Retinal pigment epithelial cell (primary cell): ENCODE results near the gene MICU1.
"Not testable (repeated sequence)": the region's sequence is repeated elsewhere in the genome, so short reads cannot be mapped to it uniquely, and the experiment has no call there.

ENCODE experiments used
- DNase-seq: peaks from one replicate; pipeline ENCODE4 v3.0.0-alpha.2; 2010; ENCODE audit warnings: low read depth
- H3K4me3 ChIP-seq: 2 replicates; pipeline ENCODE4 v1.5.1; 2011; ENCODE audit warnings: mild to moderate bottlenecking, low read length, control low read depth, moderate library complexity
- TF ChIP-seq, protein P1 (sequence below): conservative IDR thresholded peaks from 2 replicates; pipeline ENCODE4 v1.5.1; 2011; ENCODE audit warnings: low read depth, low read length, control low read depth, inconsistent platforms

The MICU1 gene

DNA sequence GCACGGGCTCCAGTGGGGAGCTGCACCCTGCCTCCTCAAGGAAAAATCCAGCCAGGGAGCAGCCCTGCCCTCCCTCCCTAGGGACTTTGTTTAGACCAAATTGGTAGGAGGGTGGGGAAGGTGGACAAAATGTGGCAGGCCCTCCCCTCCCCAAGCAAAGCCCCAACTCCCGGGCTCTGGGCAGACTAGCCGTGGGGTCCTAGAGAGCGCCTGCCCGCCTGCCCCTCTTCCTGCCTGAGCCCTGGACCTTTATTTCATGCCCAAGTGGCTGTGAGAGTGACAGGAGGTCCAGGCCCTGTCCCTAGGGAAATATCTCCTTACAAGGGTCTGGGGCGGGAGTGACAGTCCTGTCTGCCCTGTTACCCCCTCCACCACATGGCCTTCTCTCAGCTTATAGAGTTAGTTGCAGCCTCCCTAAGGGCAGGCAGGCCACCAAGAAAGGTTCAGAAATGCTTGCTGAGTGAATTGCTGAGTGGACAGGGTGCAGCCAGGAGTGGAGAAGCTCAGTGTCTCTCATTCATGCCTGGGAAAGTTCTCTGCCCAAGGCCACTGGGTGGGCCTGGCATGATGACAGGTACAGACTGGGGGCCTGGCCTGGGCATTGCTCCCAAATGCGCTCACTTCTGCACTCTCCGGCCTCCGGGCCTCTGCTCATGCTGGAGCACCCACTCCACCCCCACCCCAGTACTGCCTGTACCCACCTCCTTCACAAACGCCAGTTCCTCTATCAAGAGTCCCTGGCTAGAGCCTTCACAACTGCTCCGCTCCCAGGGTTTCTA is 296.4 kb downstream of the MICU1 start:
- no peak overlapping the region for H3K4me3 ChIP-seq
- DNase-seq: no peak
- TF ChIP-seq, protein P1, sequence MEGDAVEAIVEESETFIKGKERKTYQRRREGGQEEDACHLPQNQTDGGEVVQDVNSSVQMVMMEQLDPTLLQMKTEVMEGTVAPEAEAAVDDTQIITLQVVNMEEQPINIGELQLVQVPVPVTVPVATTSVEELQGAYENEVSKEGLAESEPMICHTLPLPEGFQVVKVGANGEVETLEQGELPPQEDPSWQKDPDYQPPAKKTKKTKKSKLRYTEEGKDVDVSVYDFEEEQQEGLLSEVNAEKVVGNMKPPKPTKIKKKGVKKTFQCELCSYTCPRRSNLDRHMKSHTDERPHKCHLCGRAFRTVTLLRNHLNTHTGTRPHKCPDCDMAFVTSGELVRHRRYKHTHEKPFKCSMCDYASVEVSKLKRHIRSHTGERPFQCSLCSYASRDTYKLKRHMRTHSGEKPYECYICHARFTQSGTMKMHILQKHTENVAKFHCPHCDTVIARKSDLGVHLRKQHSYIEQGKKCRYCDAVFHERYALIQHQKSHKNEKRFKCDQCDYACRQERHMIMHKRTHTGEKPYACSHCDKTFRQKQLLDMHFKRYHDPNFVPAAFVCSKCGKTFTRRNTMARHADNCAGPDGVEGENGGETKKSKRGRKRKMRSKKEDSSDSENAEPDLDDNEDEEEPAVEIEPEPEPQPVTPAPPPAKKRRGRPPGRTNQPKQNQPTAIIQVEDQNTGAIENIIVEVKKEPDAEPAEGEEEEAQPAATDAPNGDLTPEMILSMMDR: no peak

DNA sequence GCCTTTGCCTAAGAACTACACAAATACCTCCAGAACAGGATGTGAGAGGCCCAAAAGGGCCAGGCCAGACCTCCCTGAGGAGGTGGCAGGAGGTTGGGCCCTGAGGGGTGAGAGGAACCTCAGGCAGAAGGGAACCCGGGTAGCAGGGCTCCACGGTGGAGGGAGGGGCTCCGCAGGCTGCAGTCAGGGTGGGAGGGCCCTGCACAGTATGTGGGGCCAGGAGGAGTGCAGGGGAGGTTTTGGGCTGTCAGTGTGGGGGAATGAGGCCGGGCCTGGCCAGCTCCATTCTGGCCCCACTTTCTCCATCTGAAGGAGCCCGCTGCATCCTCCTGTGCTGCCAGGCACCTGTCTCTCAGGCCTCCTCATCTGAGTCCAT is 297.1 kb downstream of the MICU1 start:
- DNase-seq: no peak
- TF ChIP-seq, protein P1: no peak
- H3K4me3 ChIP-seq: no peak overlapping the region

DNA sequence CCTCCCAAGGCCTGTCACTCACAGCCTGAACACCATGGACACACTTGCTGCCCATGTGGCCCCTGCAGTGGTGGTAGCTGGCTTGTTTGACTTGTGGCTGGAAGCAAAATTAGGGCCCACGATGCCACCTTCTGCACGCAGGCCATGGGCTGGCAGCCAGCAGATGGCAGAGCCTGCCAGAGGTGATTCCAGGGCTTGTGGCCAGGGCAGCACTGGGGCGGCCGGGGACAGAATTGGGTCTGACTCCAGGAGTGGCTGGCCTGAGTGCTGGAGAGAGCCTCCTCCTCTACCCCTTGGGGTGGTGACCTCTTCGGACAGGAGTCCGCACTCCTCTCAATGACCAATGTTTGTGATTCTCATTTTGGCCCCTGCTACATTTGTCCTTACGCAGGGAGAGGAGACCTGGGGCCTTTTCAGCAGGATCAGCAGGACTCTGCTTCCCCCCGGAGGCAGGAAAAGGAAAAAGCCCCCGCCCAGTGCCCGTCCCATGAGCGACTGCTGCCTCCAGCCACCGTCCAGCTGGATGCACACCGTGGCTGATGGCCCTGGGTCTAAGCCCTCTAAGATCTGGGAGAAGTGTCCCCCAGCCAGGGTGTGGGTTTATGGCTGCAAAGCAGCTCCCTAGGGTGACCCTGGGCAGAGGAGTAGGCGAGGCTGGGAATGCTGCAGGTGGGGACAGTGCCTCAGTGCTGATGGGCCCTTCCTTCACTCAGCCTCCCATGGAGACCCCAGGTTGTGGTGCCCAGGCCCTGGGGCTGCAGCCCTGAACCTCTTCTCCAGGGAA is 297.6 kb downstream of the MICU1 start:
- no peak overlapping the region for H3K4me3 ChIP-seq
- TF ChIP-seq, protein P1: peak; percentile 68
- no peak for DNase-seq

- DNase-seq, H3K4me3 ChIP-seq: not testable (repeated sequence)
Measured at GRCh38 chr10:72326665-72327603, 298.9 kb downstream of the MICU1 start.

- H3K4me3 ChIP-seq: not testable (repeated sequence)
- DNase-seq: peak; percentile 72
Measured at GRCh38 chr10:72325243-72326175, 300.4 kb downstream of the MICU1 start.

- TF ChIP-seq, protein P1: no peak
- no peak for DNase-seq
- H3K4me3 ChIP-seq: no peak overlapping the region
Measured at GRCh38 chr10:72323771-72324191, 302.1 kb downstream of the MICU1 start.

DNA sequence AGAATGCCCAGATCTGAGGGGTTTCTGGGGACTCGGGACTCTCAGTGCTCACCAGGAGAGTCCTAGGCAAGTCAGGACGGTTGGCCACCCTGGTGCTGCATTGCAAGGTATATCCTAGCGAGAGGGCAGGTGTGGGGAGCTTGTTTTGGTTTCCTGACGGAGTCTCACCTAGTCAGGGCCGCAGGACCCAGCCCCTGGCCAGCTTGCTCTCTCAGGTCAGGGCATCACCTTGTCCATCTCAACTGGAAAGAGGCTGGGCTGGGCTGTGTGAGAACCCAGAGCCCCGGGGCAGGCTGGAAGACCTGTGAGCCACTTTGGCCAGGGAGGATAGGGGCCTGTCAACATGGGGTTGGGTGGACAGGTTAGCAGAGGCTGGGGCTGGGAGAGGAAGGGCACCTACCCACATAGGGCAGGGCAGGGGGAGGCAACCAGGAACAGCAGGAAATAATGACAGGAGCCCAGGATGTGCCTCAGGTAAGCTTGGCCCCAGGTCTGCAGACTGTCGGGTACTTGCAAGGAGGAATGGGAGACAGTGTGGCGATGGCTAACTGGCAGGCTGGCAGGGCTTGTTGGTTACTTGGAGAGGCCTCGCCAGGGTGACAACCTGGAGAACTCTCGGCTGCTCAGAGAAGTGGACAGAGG is 302.6 kb downstream of the MICU1 start:
- DNase-seq: no peak
- no peak overlapping the region for H3K4me3 ChIP-seq
- TF ChIP-seq, protein P1: no peak
